GM18868 (cell line): Measurements from ENCODE around the gene ZDHHC11.
"Not testable (repeated sequence)": the region's sequence is repeated elsewhere in the genome, so short reads cannot be mapped to it uniquely, and the experiment has no call there.

Source experiments
- ATAC-seq: cut with Tn5 transposase; IDR thresholded peaks from one replicate; pipeline ENCODE4 v1.9.1; 2021; ENCODE audit warnings: mild to moderate bottlenecking, moderate library complexity; ENCODE audit not compliant: unreplicated experiment

ZDHHC11 gene

GRCh38 chr5:816176-816575 is 34.6 kb downstream of the ZDHHC11 start:
- no peak for ATAC-seq

DNA sequence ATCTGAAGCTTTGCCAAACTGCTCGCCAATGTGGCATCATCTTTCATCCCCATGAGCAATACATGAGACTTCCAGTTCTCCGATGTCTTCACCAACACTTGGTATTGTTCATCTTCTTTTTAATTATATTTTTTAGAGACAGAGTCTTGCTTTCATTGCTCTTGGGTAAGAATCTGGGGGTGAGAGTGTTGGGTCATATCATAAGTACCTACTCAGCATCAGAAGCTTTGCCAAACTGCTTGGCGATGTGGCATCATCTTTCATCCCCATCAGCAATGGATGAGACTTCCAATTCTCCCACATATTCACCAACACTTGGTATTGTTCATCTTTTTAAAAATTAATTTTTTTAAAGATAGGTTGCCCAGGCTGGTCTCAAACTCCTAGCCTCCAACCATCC is 35.3 kb downstream of the ZDHHC11 start:
- ATAC-seq = no peak

DNA sequence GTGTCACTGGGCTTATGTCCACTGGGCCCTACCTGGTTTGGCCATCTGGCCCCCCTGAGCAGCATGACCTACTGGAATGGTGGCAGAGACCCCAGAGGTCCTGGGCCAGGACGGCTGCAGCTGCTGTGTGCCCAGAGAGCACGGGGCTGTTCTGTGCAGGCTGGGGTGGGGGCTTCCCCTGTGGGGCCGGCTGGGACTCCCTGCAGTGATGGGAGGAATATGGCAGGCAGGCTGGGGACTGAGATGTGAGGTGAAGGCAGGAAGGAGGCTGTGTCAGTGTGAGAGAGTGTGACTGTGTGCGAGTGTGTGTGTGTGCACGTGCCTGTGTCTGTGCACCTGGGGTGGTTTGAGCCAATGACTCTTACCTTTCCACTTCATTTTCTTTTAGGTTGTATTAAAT is 37.2 kb downstream of the ZDHHC11 start:
- ATAC-seq = not testable (repeated sequence)

- not testable (repeated sequence) for ATAC-seq
These were observed 39.4 kb downstream of the ZDHHC11 start for GRCh38 chr5:811384-811783.

GRCh38 chr5:807719-808514 is 42.9 kb downstream of the ZDHHC11 start:
- ATAC-seq = not testable (repeated sequence)

DNA sequence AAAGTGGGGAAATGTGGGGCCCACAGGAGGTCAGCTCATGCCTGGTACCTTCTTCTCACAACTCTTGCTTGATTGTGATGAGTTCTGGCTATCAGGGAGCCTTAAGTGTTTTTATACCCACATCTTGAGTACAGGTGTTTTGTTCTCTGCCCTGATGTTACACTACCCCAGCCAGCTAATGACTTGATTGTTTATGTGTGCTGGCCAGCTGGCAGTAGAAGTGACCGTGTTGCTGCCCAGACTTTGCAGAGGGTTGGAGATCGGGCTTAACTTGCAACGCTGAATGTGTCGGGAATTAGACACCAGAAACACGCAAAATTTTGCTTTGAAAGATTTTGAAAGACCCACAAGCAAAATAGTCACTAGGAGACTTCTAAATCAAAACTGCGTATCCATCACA is 49.3 kb downstream of the ZDHHC11 start:
- ATAC-seq = no peak

DNA sequence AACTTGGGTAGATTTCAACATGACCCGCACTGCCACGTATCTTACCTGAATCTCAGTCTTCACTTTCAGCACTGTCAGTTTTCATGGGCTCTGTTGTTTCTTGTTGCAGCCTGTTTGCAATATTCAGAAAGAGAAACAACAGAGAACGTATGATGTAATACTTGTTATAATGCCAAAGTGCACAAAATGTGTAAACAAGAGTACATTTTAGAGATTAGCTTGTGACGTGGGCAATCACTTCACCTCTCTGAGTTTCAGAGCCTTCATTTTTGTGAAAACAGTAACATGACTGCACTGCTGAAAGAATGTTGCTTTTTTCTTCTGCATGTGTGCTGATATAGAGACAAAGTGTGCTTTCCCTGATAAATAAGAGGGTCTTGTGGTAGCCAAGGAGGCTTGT is 49.7 kb downstream of the ZDHHC11 start:
- not testable (repeated sequence) for ATAC-seq

- not testable (repeated sequence) for ATAC-seq
These were observed 52.2 kb downstream of the ZDHHC11 start for GRCh38 chr5:798505-799138.

GRCh38 chr5:797986-798385 is 52.8 kb downstream of the ZDHHC11 start:
- not testable (repeated sequence) for ATAC-seq

- ATAC-seq = not testable (repeated sequence)
These were observed 54.9 kb downstream of the ZDHHC11 start for GRCh38 chr5:795873-796272.

GRCh38 chr5:794948-795347 is 55.8 kb downstream of the ZDHHC11 start:
- ATAC-seq = not testable (repeated sequence)

DNA sequence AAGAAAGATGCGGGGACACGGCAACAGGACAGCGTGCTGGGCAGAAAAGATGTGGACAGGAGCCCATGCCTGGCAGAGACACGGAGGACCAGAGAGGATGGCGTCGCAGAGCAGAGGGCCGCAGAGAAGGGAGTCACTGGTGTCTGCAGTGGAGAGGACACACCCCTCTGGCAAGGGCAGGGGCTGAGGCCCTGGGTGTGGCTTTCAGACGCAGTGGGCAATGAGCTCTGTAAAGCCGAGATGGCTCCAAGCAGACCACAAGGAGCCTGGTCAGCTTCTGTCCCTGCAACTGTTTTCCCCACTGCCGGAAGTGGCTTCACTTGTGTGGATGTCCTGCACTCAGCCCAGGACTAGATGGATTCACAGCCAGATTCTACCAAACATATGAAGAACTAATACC is 62.1 kb downstream of the ZDHHC11 start:
- ATAC-seq = not testable (repeated sequence)

GRCh38 chr5:787857-788233 is 62.9 kb downstream of the ZDHHC11 start:
- ATAC-seq = not testable (repeated sequence)

- ATAC-seq = not testable (repeated sequence)
These were observed 63.4 kb downstream of the ZDHHC11 start for GRCh38 chr5:787224-787856.

DNA sequence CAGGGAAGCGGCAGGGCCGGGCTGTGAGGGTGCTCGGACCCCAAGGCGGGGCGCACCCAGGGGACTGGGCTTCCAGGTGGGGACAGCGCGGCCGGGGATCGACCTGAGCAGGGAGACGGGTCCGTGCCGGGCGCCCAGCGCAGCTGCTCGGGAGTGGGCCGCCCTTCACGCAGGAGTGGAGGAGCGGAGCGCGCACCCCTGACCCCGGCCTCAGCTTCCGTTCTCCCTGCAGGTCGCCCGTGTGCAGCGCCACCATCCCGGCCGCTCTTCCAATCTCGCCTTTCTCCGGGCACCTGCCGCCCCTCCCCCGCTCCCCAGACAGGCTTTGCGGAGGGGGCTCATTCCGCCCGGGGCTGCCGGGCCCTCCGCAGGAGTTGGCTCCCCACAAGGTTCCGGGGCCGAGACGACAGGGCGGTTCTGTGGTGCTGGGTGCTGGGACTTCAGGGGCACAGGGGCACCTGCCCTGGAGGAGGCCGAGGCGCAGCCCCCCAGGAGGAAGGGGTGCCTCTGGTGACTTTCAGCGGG is 65.5 kb downstream of the ZDHHC11 start:
- not testable (repeated sequence) for ATAC-seq

GRCh38 chr5:784428-785177 is 66.2 kb downstream of the ZDHHC11 start, which contains the start of gene ZDHHC11B:
Gene ZDHHC11B (minus strand): TSS chr5:784729. CDS start chr5:766919, 17,810 bp downstream.
- ATAC-seq = peak; percentile 75

GRCh38 chr5:783881-784427 is 66.8 kb downstream of the ZDHHC11 start:
- not testable (repeated sequence) for ATAC-seq

- not testable (repeated sequence) for ATAC-seq
These were observed 67.6 kb downstream of the ZDHHC11 start for GRCh38 chr5:783049-783802.

GRCh38 chr5:782356-782755 is 68.4 kb downstream of the ZDHHC11 start:
- not testable (repeated sequence) for ATAC-seq

- not testable (repeated sequence) for ATAC-seq
These were observed 70.2 kb downstream of the ZDHHC11 start for GRCh38 chr5:780571-780970.
